ENCODE measurements around the gene CHURC1.

Gene CHURC1

GRCh38 chr14:64868841-64869240, 45.4 kb upstream of the CHURC1 start:
- Histone ChIP-seq H4K8ac (ENCODE audit: low read depth, low read length) (no peak overlapping the region), H3K56ac (ENCODE audit: low read length) (no peak overlapping the region), H3K79me2 (ENCODE audit: control insufficient read depth, insufficient read depth, low read length) (no peaks in the 10 kb centered on the region), H3K79me1 (ENCODE audit: low read length) (no peaks in the 10 kb centered on the region), H3K4ac (ENCODE audit: low read depth, low read length) (no peak overlapping the region), H4K5ac (ENCODE audit: low read length) (no peak overlapping the region), H3K4me3 (ENCODE audit: low read length) (no peak overlapping the region), H3K4me2 (ENCODE audit: low read length) (no peak overlapping the region), H3K18ac (ENCODE audit: low read length) (no peak overlapping the region), H2BK5ac (ENCODE audit: low read length) (no peak overlapping the region), H3K27ac (ENCODE audit: low read depth, low read length) (no peak overlapping the region), H3K4me1 (ENCODE audit: control insufficient read depth, low read depth, low read length) (peaks cover 6% of the 10 kb centered on the region), H3K9ac (ENCODE audit: low read length) (no peak overlapping the region), H3K23ac (ENCODE audit: low read length) (no peak overlapping the region), H2BK15ac (replicated peaks; ENCODE audit: low read depth) (no peak overlapping the region), H3K36me3 (ENCODE audit: control insufficient read depth, insufficient read depth, low read length) (no peaks in the 10 kb centered on the region), H3K27me3 (ENCODE audit: insufficient read depth, low read length, poor library complexity) (no peaks in the 10 kb centered on the region), H2AK5ac (ENCODE audit: low read length) (no peak overlapping the region), H2BK120ac (ENCODE audit: low read depth, low read length) (no peak overlapping the region)
- no CpG with 5 or more reads among the region's 1 CpG for WGBS (ENCODE audit: extremely low coverage, insufficient coverage, low lambda C conversion rate)
- no peak for DNase-seq

- Histone ChIP-seq H2BK15ac (replicated peaks; ENCODE audit: low read depth) (no peak overlapping the region), H3K4me1 (ENCODE audit: control insufficient read depth, low read depth, low read length) (peaks cover 6% of the 10 kb centered on the region), H3K4ac (ENCODE audit: low read depth, low read length) (no peak overlapping the region), H3K18ac (ENCODE audit: low read length) (no peak overlapping the region), H3K23ac (ENCODE audit: low read length) (no peak overlapping the region), H4K8ac (ENCODE audit: low read depth, low read length) (no peak overlapping the region), H3K27ac (ENCODE audit: low read depth, low read length) (no peak overlapping the region), H2AK5ac (ENCODE audit: low read length) (no peak overlapping the region), H3K79me2 (ENCODE audit: control insufficient read depth, insufficient read depth, low read length) (no peaks in the 10 kb centered on the region), H3K79me1 (ENCODE audit: low read length) (no peaks in the 10 kb centered on the region), H2BK5ac (ENCODE audit: low read length) (no peak overlapping the region), H3K56ac (ENCODE audit: low read length) (no peak overlapping the region), H3K9ac (ENCODE audit: low read length) (no peak overlapping the region), H3K27me3 (ENCODE audit: insufficient read depth, low read length, poor library complexity) (no peaks in the 10 kb centered on the region), H3K4me3 (ENCODE audit: low read length) (no peak overlapping the region), H2BK120ac (ENCODE audit: low read depth, low read length) (no peak overlapping the region), H3K36me3 (ENCODE audit: control insufficient read depth, insufficient read depth, low read length) (no peaks in the 10 kb centered on the region), H4K5ac (ENCODE audit: low read length) (no peak overlapping the region), H3K4me2 (ENCODE audit: low read length) (no peak overlapping the region)
- DNase-seq = no peak
- no CpG with 5 or more reads among the region's 2 CpGs for WGBS (ENCODE audit: extremely low coverage, insufficient coverage, low lambda C conversion rate)
Observed at GRCh38 chr14:64870160-64870559, 44.1 kb upstream of the CHURC1 start.

- no peak overlapping the region for H2BK120ac ChIP-seq (ENCODE audit: low read depth, low read length)
- no peak for DNase-seq
- no peak overlapping the region for H3K4me3 ChIP-seq (ENCODE audit: low read length)
- peak overlapping the region; percentile 41 for H4K8ac ChIP-seq (ENCODE audit: low read depth, low read length)
- no peak overlapping the region for H3K4me2 ChIP-seq (ENCODE audit: low read length)
- H4K5ac ChIP-seq (ENCODE audit: low read length) = no peak overlapping the region
- no peaks in the 10 kb centered on the region for H3K79me1 ChIP-seq (ENCODE audit: low read length)
- H3K9ac ChIP-seq (ENCODE audit: low read length) = no peak overlapping the region
- H3K4ac ChIP-seq (ENCODE audit: low read depth, low read length) = no peak overlapping the region
- H3K18ac ChIP-seq (ENCODE audit: low read length) = no peak overlapping the region
- H2AK5ac ChIP-seq (ENCODE audit: low read length) = no peak overlapping the region
- WGBS (ENCODE audit: extremely low coverage, insufficient coverage, low lambda C conversion rate) = no CpG with 5 or more reads among the region's 2 CpGs
- no peaks in the 10 kb centered on the region for H3K27me3 ChIP-seq (ENCODE audit: insufficient read depth, low read length, poor library complexity)
- no peaks in the 10 kb centered on the region for H3K36me3 ChIP-seq (ENCODE audit: control insufficient read depth, insufficient read depth, low read length)
- H3K56ac ChIP-seq (ENCODE audit: low read length) = no peak overlapping the region
- H2BK15ac ChIP-seq (replicated peaks; ENCODE audit: low read depth) = no peak overlapping the region
- H3K23ac ChIP-seq (ENCODE audit: low read length) = no peak overlapping the region
- no peak overlapping the region for H2BK5ac ChIP-seq (ENCODE audit: low read length)
- H3K79me2 ChIP-seq (ENCODE audit: control insufficient read depth, insufficient read depth, low read length) = no peaks in the 10 kb centered on the region
- peaks cover 1% of the 10 kb centered on the region for H3K4me1 ChIP-seq (ENCODE audit: control insufficient read depth, low read depth, low read length)
- no peak overlapping the region for H3K27ac ChIP-seq (ENCODE audit: low read depth, low read length)
Observed at GRCh38 chr14:64871344-64871743, 42.9 kb upstream of the CHURC1 start.

DNA sequence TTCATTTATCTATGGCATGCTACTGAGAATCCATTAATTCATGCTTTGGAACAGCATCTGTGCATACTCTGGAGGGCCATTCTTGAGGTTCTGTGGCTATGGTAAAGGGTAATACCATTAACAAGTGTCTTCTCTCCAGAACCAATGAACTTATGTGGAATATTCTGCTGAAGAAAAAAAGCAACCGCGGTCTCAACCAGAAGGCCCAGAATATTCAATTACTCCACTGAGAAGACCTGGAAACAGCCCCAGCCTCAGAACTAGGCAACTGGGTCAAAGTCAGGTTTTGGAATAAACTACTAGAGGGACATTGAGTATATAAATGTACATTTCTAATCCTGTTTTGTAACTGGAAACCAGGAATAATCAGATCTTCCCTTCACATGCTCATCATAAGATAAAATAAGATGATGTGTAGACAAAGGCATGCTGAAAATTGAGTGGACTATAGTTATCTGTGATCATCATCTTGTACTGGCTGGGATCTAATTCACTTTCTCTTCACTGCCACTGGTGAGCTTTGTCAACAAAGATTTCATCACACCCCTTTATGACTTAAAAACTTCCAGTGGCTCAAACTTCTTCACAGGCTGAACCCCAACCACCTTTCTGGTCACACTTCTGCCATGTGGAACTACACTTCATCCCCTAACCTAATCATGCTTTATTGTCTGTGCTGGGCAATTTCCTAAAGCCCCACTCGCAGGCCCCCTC, 40.6 kb upstream of the CHURC1 start:
- Histone ChIP-seq H3K79me2 (ENCODE audit: control insufficient read depth, insufficient read depth, low read length) (no peaks in the 10 kb centered on the region), H3K27me3 (ENCODE audit: insufficient read depth, low read length, poor library complexity) (no peaks in the 10 kb centered on the region), H3K4ac (ENCODE audit: low read depth, low read length) (no peak overlapping the region), H3K18ac (ENCODE audit: low read length) (no peak overlapping the region), H3K56ac (ENCODE audit: low read length) (no peak overlapping the region), H4K5ac (ENCODE audit: low read length) (no peak overlapping the region), H4K8ac (ENCODE audit: low read depth, low read length) (no peak overlapping the region), H2BK15ac (replicated peaks; ENCODE audit: low read depth) (no peak overlapping the region), H3K27ac (ENCODE audit: low read depth, low read length) (no peak overlapping the region), H2BK120ac (ENCODE audit: low read depth, low read length) (no peak overlapping the region), H3K36me3 (ENCODE audit: control insufficient read depth, insufficient read depth, low read length) (no peaks in the 10 kb centered on the region), H3K4me1 (ENCODE audit: control insufficient read depth, low read depth, low read length) (no peaks in the 10 kb centered on the region), H3K23ac (ENCODE audit: low read length) (no peak overlapping the region), H3K9ac (ENCODE audit: low read length) (no peak overlapping the region), H3K4me2 (ENCODE audit: low read length) (no peak overlapping the region), H3K4me3 (ENCODE audit: low read length) (no peak overlapping the region), H3K79me1 (ENCODE audit: low read length) (no peaks in the 10 kb centered on the region), H2BK5ac (ENCODE audit: low read length) (no peak overlapping the region), H2AK5ac (ENCODE audit: low read length) (no peak overlapping the region)
- no peak for DNase-seq
- WGBS (ENCODE audit: extremely low coverage, insufficient coverage, low lambda C conversion rate) = no CpG with 5 or more reads among the region's 3 CpGs

DNA sequence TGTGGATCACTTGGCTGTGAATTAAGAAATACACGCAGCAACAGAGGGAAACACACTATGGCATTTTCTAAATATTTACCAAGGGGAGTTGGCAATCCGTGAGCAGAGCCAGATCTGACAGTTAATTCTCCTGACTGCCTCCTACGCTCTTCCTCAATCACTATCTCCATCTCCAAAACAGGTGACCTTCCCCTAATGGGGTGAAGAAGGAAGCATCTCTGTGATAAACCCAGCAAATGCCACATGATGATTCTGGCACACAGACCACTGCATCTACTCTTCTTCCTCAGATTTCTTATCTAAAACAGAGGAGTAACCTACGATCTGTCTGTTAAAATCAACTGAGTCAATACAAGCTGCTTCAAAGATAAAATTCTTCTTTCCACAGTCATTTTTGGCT, 38.9 kb upstream of the CHURC1 start:
- Histone ChIP-seq H3K23ac (ENCODE audit: low read length) (no peak overlapping the region), H3K4ac (ENCODE audit: low read depth, low read length) (no peak overlapping the region), H3K4me2 (ENCODE audit: low read length) (no peak overlapping the region), H2BK120ac (ENCODE audit: low read depth, low read length) (no peak overlapping the region), H2BK5ac (ENCODE audit: low read length) (no peak overlapping the region), H3K4me1 (ENCODE audit: control insufficient read depth, low read depth, low read length) (no peaks in the 10 kb centered on the region), H3K79me1 (ENCODE audit: low read length) (no peaks in the 10 kb centered on the region), H2AK5ac (ENCODE audit: low read length) (no peak overlapping the region), H3K79me2 (ENCODE audit: control insufficient read depth, insufficient read depth, low read length) (no peaks in the 10 kb centered on the region), H4K8ac (ENCODE audit: low read depth, low read length) (no peak overlapping the region), H3K9ac (ENCODE audit: low read length) (no peak overlapping the region), H3K36me3 (ENCODE audit: control insufficient read depth, insufficient read depth, low read length) (no peaks in the 10 kb centered on the region), H3K56ac (ENCODE audit: low read length) (no peak overlapping the region), H4K5ac (ENCODE audit: low read length) (no peak overlapping the region), H3K27me3 (ENCODE audit: insufficient read depth, low read length, poor library complexity) (no peaks in the 10 kb centered on the region), H2BK15ac (replicated peaks; ENCODE audit: low read depth) (no peak overlapping the region), H3K18ac (ENCODE audit: low read length) (no peak overlapping the region), H3K27ac (ENCODE audit: low read depth, low read length) (no peak overlapping the region), H3K4me3 (ENCODE audit: low read length) (no peak overlapping the region)
- no peak for DNase-seq
- no CpG with 5 or more reads among the region's 4 CpGs for WGBS (ENCODE audit: extremely low coverage, insufficient coverage, low lambda C conversion rate)

GRCh38 chr14:64877846-64878245, 36.4 kb upstream of the CHURC1 start:
- no peak overlapping the region for H3K23ac ChIP-seq (ENCODE audit: low read length)
- no peak overlapping the region for H2AK5ac ChIP-seq (ENCODE audit: low read length)
- peaks cover 6% of the 10 kb centered on the region for H3K27me3 ChIP-seq (ENCODE audit: insufficient read depth, low read length, poor library complexity)
- no peaks in the 10 kb centered on the region for H3K36me3 ChIP-seq (ENCODE audit: control insufficient read depth, insufficient read depth, low read length)
- no peak overlapping the region for H4K8ac ChIP-seq (ENCODE audit: low read depth, low read length)
- H3K56ac ChIP-seq (ENCODE audit: low read length) = no peak overlapping the region
- DNase-seq = no peak
- no peak overlapping the region for H2BK15ac ChIP-seq (replicated peaks; ENCODE audit: low read depth)
- H3K4me1 ChIP-seq (ENCODE audit: control insufficient read depth, low read depth, low read length) = no peaks in the 10 kb centered on the region
- no peaks in the 10 kb centered on the region for H3K79me1 ChIP-seq (ENCODE audit: low read length)
- H3K27ac ChIP-seq (ENCODE audit: low read depth, low read length) = no peak overlapping the region
- no peak overlapping the region for H3K18ac ChIP-seq (ENCODE audit: low read length)
- no peak overlapping the region for H4K5ac ChIP-seq (ENCODE audit: low read length)
- H2BK5ac ChIP-seq (ENCODE audit: low read length) = no peak overlapping the region
- no peak overlapping the region for H2BK120ac ChIP-seq (ENCODE audit: low read depth, low read length)
- no peak overlapping the region for H3K4me2 ChIP-seq (ENCODE audit: low read length)
- no peaks in the 10 kb centered on the region for H3K79me2 ChIP-seq (ENCODE audit: control insufficient read depth, insufficient read depth, low read length)
- no peak overlapping the region for H3K4me3 ChIP-seq (ENCODE audit: low read length)
- H3K4ac ChIP-seq (ENCODE audit: low read depth, low read length) = no peak overlapping the region
- no peak overlapping the region for H3K9ac ChIP-seq (ENCODE audit: low read length)
- WGBS (ENCODE audit: extremely low coverage, insufficient coverage, low lambda C conversion rate) = no CpG with 5 or more reads among the region's 4 CpGs

Data from mesendoderm (in vitro differentiated cells).